GM10248 (cell line): ENCODE results near the gene ADAMTS15.

Experiments
- CTCF ChIA-PET: fragments of 300-600 bp; sonication (Branson Sonifier 250); formaldehyde crosslinking; extraction: SDS; loops from one replicate; lab custom pipeline; 2021; ENCODE audit warnings: antibody characterized with exemption; lab: Yijun Ruan, JAX
- POLR2A ChIA-PET: fragments of 350-650 bp; sonication (Branson Sonifier 250); formaldehyde crosslinking; extraction: SDS; loops from one replicate; lab custom pipeline; 2020; ENCODE audit warnings: antibody characterized with exemption; lab: Yijun Ruan, JAX
- DNase-seq: peaks from one replicate; pipeline ENCODE4 v3.0.0; 2012; ENCODE audit errors: extremely low spot score
- TF ChIP-seq, protein P1 (sequence below): IDR thresholded peaks from 2 replicates; pipeline ENCODE4 v1.5.1; 2012; ENCODE audit warnings: mild to moderate bottlenecking, low read depth; ENCODE audit errors: extremely low read depth, missing control alignments, control extremely low read depth

Gene ADAMTS15

DNA sequence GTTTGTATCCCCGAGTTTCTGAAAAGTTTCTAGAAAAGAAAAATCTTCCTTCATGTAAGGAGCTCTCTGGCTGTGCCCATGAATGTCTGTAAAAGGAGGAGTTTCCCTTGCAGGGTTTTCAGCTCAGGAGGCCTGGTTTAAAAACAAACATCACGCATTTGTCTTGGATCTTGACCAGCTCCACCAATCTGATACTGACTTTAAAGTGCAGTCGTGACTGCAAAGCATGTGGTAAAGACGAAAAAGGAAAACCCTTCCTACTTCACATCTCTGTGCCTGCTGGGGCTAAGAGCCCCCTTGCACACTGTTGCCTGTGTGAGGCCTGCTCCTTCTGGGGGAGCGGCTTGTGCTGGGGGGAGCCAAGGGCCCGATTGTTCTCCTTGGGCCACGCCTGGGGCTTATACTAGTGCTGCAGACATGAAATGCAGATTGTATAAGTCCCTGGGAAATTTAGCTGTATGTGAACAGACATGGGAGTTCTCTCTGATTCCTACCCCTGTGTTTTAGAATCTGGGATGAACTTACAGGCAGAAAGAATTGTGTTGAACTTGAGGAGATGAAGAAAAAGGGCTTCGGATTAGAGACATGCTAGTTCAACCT, 62.1 kb downstream of the ADAMTS15 start:
- DNase-seq, result no peak
- TF ChIP-seq, protein P1, sequence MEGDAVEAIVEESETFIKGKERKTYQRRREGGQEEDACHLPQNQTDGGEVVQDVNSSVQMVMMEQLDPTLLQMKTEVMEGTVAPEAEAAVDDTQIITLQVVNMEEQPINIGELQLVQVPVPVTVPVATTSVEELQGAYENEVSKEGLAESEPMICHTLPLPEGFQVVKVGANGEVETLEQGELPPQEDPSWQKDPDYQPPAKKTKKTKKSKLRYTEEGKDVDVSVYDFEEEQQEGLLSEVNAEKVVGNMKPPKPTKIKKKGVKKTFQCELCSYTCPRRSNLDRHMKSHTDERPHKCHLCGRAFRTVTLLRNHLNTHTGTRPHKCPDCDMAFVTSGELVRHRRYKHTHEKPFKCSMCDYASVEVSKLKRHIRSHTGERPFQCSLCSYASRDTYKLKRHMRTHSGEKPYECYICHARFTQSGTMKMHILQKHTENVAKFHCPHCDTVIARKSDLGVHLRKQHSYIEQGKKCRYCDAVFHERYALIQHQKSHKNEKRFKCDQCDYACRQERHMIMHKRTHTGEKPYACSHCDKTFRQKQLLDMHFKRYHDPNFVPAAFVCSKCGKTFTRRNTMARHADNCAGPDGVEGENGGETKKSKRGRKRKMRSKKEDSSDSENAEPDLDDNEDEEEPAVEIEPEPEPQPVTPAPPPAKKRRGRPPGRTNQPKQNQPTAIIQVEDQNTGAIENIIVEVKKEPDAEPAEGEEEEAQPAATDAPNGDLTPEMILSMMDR, result no peak
- CTCF ChIA-PET, result interaction anchor here (1.2 kb wide), 1 partner anchor 352 kb away, joined by 3 read pairs; no protein-coding TSS in a partner anchor
- POLR2A ChIA-PET, result no interaction called here

DNA sequence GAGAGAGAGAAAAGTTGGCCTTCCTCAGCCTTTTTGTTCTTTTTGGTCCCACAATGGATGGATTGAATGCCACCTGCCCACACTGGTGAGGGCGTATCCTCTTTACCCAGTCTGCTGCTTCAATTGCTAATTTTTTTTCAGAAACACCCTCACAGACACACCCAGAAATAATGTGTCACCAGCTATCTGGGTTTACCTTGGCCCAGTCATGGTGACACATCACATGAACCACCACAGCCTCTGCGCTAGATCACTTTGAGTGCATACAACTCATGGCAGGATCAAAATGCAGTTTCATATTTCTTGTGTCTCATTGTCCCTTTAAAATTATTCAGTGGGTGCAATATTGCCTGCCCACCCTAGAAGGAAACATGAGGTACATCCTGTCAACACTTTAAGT, 63.3 kb downstream of the ADAMTS15 start:
- TF ChIP-seq, protein P1, result no peak
- ChIA-PET CTCF (no interaction called here), POLR2A (no interaction called here)
- DNase-seq, result no peak

DNA sequence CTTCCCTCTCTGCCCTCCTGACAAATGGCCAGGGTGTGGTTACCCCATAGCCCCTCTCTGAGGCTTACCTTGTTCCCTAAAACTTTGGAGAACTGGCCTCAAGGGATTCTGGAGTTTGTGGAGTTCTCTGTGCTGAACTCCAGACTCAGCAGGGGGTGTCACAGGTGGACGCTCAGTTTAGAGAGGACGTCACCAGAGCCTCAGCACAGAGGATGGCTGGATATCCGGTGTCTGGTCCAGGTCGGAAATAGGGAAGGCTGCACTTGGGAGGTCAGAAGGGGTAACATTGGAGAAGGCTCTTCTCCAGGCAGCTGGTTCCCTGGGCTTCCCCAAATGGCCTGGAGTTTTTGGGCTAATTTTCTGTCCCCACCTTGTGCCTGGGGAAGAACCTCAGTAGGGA, 64.2 kb downstream of the ADAMTS15 start:
- TF ChIP-seq, protein P1, result no peak
- ChIA-PET POLR2A (no interaction called here), CTCF (interaction anchor here (1.2 to 1.6 kb wide), 2 partner anchors 36 to 350 kb away, joined by 3 read pairs; no protein-coding TSS in a partner anchor)

DNA sequence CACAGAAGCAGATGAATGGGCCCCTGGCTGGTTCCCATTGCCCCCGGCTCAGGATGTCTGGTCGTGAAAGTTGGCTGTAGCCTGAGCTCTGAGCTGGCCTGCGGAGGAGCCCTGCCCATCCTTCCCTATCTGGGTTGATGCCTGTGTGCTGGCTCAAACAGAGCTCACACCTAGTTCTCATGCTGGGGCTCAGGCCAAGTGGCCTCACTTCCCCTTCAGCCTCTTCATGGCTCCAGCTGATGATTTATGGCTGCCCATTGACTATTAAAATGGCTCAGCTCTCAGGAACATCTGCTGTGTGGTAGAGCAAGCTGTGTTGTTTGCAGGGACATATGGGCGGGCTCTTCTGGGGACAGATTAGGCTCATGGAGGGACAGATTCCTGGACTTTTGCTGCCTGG, 64.7 kb downstream of the ADAMTS15 start:
- no peak for DNase-seq
- ChIA-PET POLR2A (no interaction called here), CTCF (interaction anchor here (1.2 to 1.6 kb wide), 2 partner anchors 35 to 349 kb away, joined by 3 read pairs; no protein-coding TSS in a partner anchor)

More for the DNA sequence above, 64.2 kb downstream of the ADAMTS15 start:
- no peak for DNase-seq

DNA sequence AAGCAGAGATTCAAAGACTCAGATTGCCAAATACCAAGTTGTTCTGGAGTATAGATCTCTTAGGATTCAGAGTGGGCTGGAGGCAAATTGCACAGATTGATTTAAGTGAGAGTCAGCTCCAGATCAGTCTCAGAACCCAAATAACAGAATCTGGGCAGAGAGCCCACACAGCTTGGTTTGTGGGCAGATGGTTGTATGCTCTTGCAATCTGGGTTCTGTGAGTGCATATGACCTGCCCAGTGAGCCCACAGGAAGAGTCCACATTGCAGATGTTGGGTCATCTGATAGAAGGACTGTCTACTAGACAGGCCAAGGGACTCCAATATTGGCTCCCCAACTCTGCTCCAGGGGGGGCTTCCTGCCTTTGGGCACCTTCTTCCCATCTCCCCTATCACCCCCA, 65.9 kb downstream of the ADAMTS15 start:
- TF ChIP-seq, protein P1, result no peak
- DNase-seq, result no peak
- CTCF ChIA-PET, result interaction anchor here (1.6 kb wide), 1 partner anchor 34 kb away, joined by 3 read pairs; no protein-coding TSS in a partner anchor
- POLR2A ChIA-PET, result no interaction called here

More for the DNA sequence above, 64.7 kb downstream of the ADAMTS15 start:
- TF ChIP-seq, protein P1, result no peak

DNA sequence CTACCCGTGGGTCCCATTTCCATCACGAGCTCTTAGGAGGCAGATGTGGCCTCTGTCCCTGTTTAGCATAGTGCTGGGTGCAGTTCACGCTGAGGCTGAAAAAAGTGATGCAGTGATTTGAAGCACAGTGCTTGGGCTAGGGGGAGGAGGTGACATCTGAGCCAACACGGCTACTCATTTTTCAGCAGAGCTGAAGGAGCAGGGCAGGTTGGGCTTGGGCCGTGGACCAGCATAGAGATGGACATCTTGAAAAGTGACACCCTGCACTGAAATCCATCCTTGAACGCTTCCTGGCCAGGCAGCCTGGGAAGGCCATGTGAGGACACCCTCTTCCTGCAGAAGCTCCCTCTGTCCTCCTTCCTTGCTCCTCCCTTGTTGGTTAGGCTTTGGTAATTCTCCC, 66.4 kb downstream of the ADAMTS15 start:
- TF ChIP-seq, protein P1, result no peak
- no peak for DNase-seq
- ChIA-PET CTCF (interaction anchor here (0.7 kb wide), 1 partner anchor 83 kb away, joined by 3 read pairs; no protein-coding TSS in a partner anchor), POLR2A (no interaction called here)
